Globus pallidus (tissue), 1 donor: ENCODE data around the gene PRPF18.

Source experiments
- DNase-seq: peaks from one replicate; pipeline ENCODE4 v3.0.0-alpha.2; 2015; ENCODE audit warnings: low spot score

PRPF18 gene

GRCh38 chr10:13669182-13669855 lies 82.6 kb downstream of the PRPF18 start:
- DNase-seq: no peak

GRCh38 chr10:13669901-13670300 lies 83.1 kb downstream of the PRPF18 start:
- DNase-seq: no peak

GRCh38 chr10:13670311-13670710 lies 83.5 kb downstream of the PRPF18 start:
- DNase-seq: no peak

DNA sequence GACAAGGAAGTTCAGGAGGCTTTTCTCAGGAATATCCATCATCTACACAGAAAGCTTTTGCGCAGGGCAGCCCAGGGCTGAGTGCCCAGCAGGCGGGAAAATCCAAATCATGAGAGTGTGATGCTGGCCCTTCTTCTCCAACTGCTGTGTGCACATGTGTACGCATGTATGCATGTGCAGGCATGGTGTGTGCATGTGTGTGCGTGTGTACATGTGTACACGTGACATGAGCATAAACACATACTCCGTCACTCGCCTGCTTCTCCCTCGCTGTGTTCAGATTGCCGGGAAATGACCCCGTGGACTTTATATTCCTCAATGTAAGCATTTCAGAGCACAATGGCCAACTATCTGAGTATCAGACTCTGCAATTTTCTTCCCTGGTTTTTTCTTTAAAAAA lies 85.1 kb downstream of the PRPF18 start:
- no peak for DNase-seq

GRCh38 chr10:13672548-13672947 lies 85.8 kb downstream of the PRPF18 start:
- DNase-seq: no peak

DNA sequence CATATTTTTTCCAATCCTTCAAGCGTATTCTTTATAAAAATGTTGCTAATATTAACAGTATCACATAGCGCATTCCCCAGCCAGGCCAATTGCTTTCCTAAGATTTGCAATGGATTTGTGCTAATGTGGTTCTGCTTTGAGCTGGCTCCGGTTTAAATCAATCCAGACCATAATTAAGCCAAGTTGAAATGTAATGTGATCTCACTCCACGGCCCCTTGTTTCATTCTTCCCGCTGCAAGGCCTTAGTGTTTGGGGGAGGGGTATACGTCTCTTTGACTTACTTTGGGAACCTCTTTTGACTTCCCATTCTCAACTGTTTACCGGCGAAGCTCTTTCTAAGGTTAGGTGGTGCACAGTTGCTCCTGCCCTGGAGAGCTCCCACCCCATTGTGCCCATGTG lies 86.4 kb downstream of the PRPF18 start:
- DNase-seq: no peak

GRCh38 chr10:13674645-13675588 lies 88.2 kb downstream of the PRPF18 start:
- DNase-seq: no peak

GRCh38 chr10:13678101-13678843 lies 91.5 kb downstream of the PRPF18 start:
- DNase-seq: no peak
